ENCODE results near the gene PAGE5.

PAGE5 gene

GRCh38 chrX:55220119-55220794 lies at the start of gene PAGE5:
TSS of gene PAGE5 (plus strand) at chrX:55220346. CDS start at chrX:55221383, 1,037 bp downstream.
- no peak for DNase-seq (ENCODE audit: extremely low spot score)
- no peak for TF ChIP-seq CTCF (IDR thresholded peaks at IDR 0.05; ENCODE audit: control extremely low read depth, extremely low read depth, low read depth, missing control alignments)
- ChIA-PET POLR2A (no interaction called here), CTCF (no interaction called here)

GRCh38 chrX:55187281-55187680 lies 32.9 kb upstream of the PAGE5 start:
- CTCF ChIA-PET: no interaction called here
- no peak for TF ChIP-seq CTCF (IDR thresholded peaks at IDR 0.05; ENCODE audit: control extremely low read depth, extremely low read depth, low read depth, missing control alignments)
- no peak for DNase-seq (ENCODE audit: extremely low spot score)
- POLR2A ChIA-PET: no interaction called here

GRCh38 chrX:55196688-55197087 lies 23.5 kb upstream of the PAGE5 start:
- POLR2A ChIA-PET: no interaction called here
- CTCF ChIA-PET: no interaction called here
- TF ChIP-seq CTCF (IDR thresholded peaks at IDR 0.05; ENCODE audit: control extremely low read depth, extremely low read depth, low read depth, missing control alignments): no peak
- no peak for DNase-seq (ENCODE audit: extremely low spot score)

- TF ChIP-seq CTCF (IDR thresholded peaks at IDR 0.05; ENCODE audit: control extremely low read depth, extremely low read depth, low read depth, missing control alignments): no peak
- no peak for DNase-seq (ENCODE audit: extremely low spot score)
- ChIA-PET POLR2A (no interaction called here), CTCF (no interaction called here)
Measured at GRCh38 chrX:55201930-55202579, 18.1 kb upstream of the PAGE5 start.

GRCh38 chrX:55206162-55206941 lies 13.8 kb upstream of the PAGE5 start:
- POLR2A ChIA-PET: no interaction called here
- no peak for DNase-seq (ENCODE audit: extremely low spot score)
- CTCF ChIA-PET: no interaction called here
- no peak for TF ChIP-seq CTCF (IDR thresholded peaks at IDR 0.05; ENCODE audit: control extremely low read depth, extremely low read depth, low read depth, missing control alignments)

- TF ChIP-seq CTCF (IDR thresholded peaks at IDR 0.05; ENCODE audit: control extremely low read depth, extremely low read depth, low read depth, missing control alignments): no peak
- DNase-seq (ENCODE audit: extremely low spot score): no peak
- ChIA-PET POLR2A (no interaction called here), CTCF (no interaction called here)
Measured at GRCh38 chrX:55210931-55211677, 9.0 kb upstream of the PAGE5 start.
